PC-3 (cell line): Measurements from ENCODE around the gene FALEC. TPM values are rescaled to one million over a fixed set of nuclear protein-coding genes. Genes with fewer than 3 reads are reported as not detected.

Experiments
- ATAC-seq: fragments of 200-7000 bp; cut with Tn5 transposase; 2 replicates; pipeline ENCODE4 v1.9.1; 2020; ENCODE audit warnings: mild to moderate bottlenecking, moderate library complexity
- BruUV-seq: library from RNA; stranded (reverse); fragments of 400-500 nt; replicated peaks from 2 replicates; lab custom pipeline; 2021; lab: Mats Ljungman, UMichigan
- CTCF ChIA-PET: fragments of 300-600 bp; sonication (Branson Sonifier 250); formaldehyde crosslinking; loops from one replicate; lab custom pipeline; 2022; ENCODE audit warnings: antibody characterized with exemption; lab: Charles Lee
- POLR2A ChIA-PET: fragments of 300-600 bp; sonication (Branson Sonifier 250); formaldehyde crosslinking; loops from one replicate; lab custom pipeline; 2022; ENCODE audit warnings: antibody characterized with exemption; ENCODE audit not compliant: unreplicated experiment; lab: Charles Lee
- DNase-seq: peaks from one replicate; pipeline ENCODE4 v3.0.0-alpha.2; 2015
- H2AFZ ChIP-seq: fragments of 300-600 bp; sonication (generic); 2 replicates; pipeline ENCODE4 v1.6.0; 2016; ENCODE audit warnings: antibody characterized with exemption, low read length
- H3F3A ChIP-seq: fragments of 300-600 bp; sonication (generic); one replicate; pipeline ENCODE4 v1.6.0; 2017; ENCODE audit warnings: antibody characterized with exemption, low read length, control low read depth, mild to moderate bottlenecking; ENCODE audit not compliant: unreplicated experiment
- H3K27ac ChIP-seq: fragments of 300-600 bp; sonication (generic); 2 replicates; pipeline ENCODE4 v1.5.1; 2016; ENCODE audit warnings: mild to moderate bottlenecking, low read length
- H3K27me3 ChIP-seq: fragments of 300-600 bp; sonication (generic); 2 replicates; pipeline ENCODE4 v1.6.1; 2016; ENCODE audit warnings: low read length, mixed read lengths
- H3K36me3 ChIP-seq: fragments of 300-600 bp; sonication (generic); 2 replicates; pipeline ENCODE4 v1.6.1; 2016; ENCODE audit warnings: low read depth, mixed run types, low read length, mixed read lengths
- H3K4me1 ChIP-seq: fragments of 300-600 bp; sonication (generic); 2 replicates; pipeline ENCODE4 v1.5.1; 2016; ENCODE audit warnings: low read length; ENCODE audit not compliant: insufficient read depth
- H3K4me2 ChIP-seq: fragments of 300-600 bp; sonication (generic); 2 replicates; pipeline ENCODE4 v1.6.0; 2016; ENCODE audit warnings: low read length
- H3K4me3 ChIP-seq: fragments of 300-600 bp; sonication (generic); 2 replicates; pipeline ENCODE4 v1.5.1; 2016; ENCODE audit warnings: mild to moderate bottlenecking, low read length, mixed read lengths
- H3K79me2 ChIP-seq: fragments of 300-600 bp; sonication (generic); 2 replicates; pipeline ENCODE4 v1.6.1; 2017; ENCODE audit warnings: low read length, mixed read lengths
- H3K9ac ChIP-seq: fragments of 300-600 bp; sonication (generic); 2 replicates; pipeline ENCODE4 v1.6.0; 2016; ENCODE audit warnings: mild to moderate bottlenecking, low read length
- H3K9me2 ChIP-seq: fragments of 300-600 bp; sonication (generic); replicated peaks from 2 replicates; pipeline ENCODE4 v1.6.1; 2016; ENCODE audit warnings: mixed run types, low read length, mixed read lengths
- H3K9me3 ChIP-seq: fragments of 300-600 bp; sonication (generic); 2 replicates; pipeline ENCODE4 v1.6.1; 2016; ENCODE audit warnings: low read length, mixed read lengths
- H4K20me1 ChIP-seq: fragments of 300-600 bp; sonication (generic); 2 replicates; pipeline ENCODE4 v1.6.1; 2016; ENCODE audit warnings: low read length, mixed read lengths
- CTCF ChIP-seq: fragments of 300-600 bp; sonication (generic); conservative IDR thresholded peaks from 2 replicates; pipeline ENCODE4 v1.5.1; 2017; ENCODE audit warnings: antibody characterized with exemption, low read depth, mild to moderate bottlenecking, low read length
- EZH2 ChIP-seq: fragments of 300-600 bp; sonication (generic); IDR thresholded peaks from one replicate; pipeline ENCODE4 v1.6.1; 2017; ENCODE audit warnings: antibody characterized with exemption, mild to moderate bottlenecking, low read length; ENCODE audit not compliant: unreplicated experiment
- EZH2phosphoT487 ChIP-seq: fragments of 300-600 bp; sonication (generic); IDR thresholded peaks from 2 replicates; pipeline ENCODE4 v1.6.1; 2018; ENCODE audit warnings: mild to moderate bottlenecking, antibody characterized with exemption, low read length, borderline replicate concordance
- intact Hi-C: fragments of 100-400 bp; cut with micrococcal nuclease; formaldehyde crosslinking; loops from 2 replicates; pipeline ENCODE4 v1.9.0; 2023
- total RNA-seq: library from RNA; depleted of rRNA; stranded (reverse); fragments of >200 nt; gene quantifications from 2 replicates; pipeline ENCODE4 v1.2.3, GENCODE V29; 2014

The FALEC gene
- total RNA-seq, 1 experiment from 2014 or later, result 0.73 TPM

- no peak for ATAC-seq
- TF ChIP-seq EZH2 (no peak), EZH2phosphoT487 (no peak), CTCF (no peak)
- Histone ChIP-seq H3K36me3 (peaks cover 4% of the 10 kb centered on the region; the same call in 1 of the 2 replicates), H3K27ac (peak overlapping the region; percentile 78; the same call in 1 of the 2 replicates), H4K20me1 (peaks cover 5% of the 10 kb centered on the region), H3K9ac (no peak overlapping the region), H3K79me2 (peaks cover 51% of the 10 kb centered on the region), H3K4me3 (no peak overlapping the region), H3K4me1 (peaks cover 60% of the 10 kb centered on the region), H3K27me3 (no peaks in the 10 kb centered on the region), H2AFZ (no peak overlapping the region), H3K9me3 (no peaks in the 10 kb centered on the region), H3F3A (peaks cover 6% of the 10 kb centered on the region), H3K4me2 (no peak overlapping the region), H3K9me2 (no peaks in the 10 kb centered on the region)
- no TSS peak for BruUV-seq
- ChIA-PET CTCF (no interaction called here), POLR2A (interaction anchor here (0.7 kb wide), 1 partner anchor 481 kb away, joined by 5 read pairs; no protein-coding TSS in a partner anchor)
- no peak for DNase-seq
- intact Hi-C loops, result loop anchor here (10.0 kb wide), 1 partner anchor 428 kb away; no protein-coding TSS in a partner anchor
Observed at GRCh38 chr1:150566589-150567340, 51.2 kb downstream of the FALEC start.

- Histone ChIP-seq H3K9me2 (no peaks in the 10 kb centered on the region), H3K4me1 (peaks cover 54% of the 10 kb centered on the region), H3K79me2 (peaks cover 50% of the 10 kb centered on the region), H3K27ac (peak overlapping the region; percentile 78), H3K9me3 (no peaks in the 10 kb centered on the region), H3K4me2 (no peak overlapping the region), H3K4me3 (no peak overlapping the region), H4K20me1 (peaks cover 5% of the 10 kb centered on the region), H2AFZ (no peak overlapping the region), H3K27me3 (no peaks in the 10 kb centered on the region), H3K36me3 (peaks cover 4% of the 10 kb centered on the region; the same call in 1 of the 2 replicates), H3K9ac (no peak overlapping the region), H3F3A (peaks cover 6% of the 10 kb centered on the region)
- BruUV-seq, result no TSS peak
- intact Hi-C loops, result loop anchor here (10.0 kb wide), 1 partner anchor 427 kb away; no protein-coding TSS in a partner anchor
- ChIA-PET CTCF (no interaction called here), POLR2A (no interaction called here)
- ATAC-seq, result no peak
- no peak for TF ChIP-seq EZH2phosphoT487
- TF ChIP-seq CTCF, result no peak
- no peak for TF ChIP-seq EZH2
- no peak for DNase-seq
Observed at GRCh38 chr1:150567341-150567716, 51.8 kb downstream of the FALEC start.
